Osteoblast (primary cell): Measurements from ENCODE around the gene SERTAD2. TPM values are rescaled to one million over a fixed set of nuclear protein-coding genes. Genes with fewer than 3 reads are reported as not detected.

ENCODE experiments used
- DNase-seq: peaks from one replicate; pipeline ENCODE4 v3.0.0; 2011; ENCODE audit warnings: low spot score, mixed read lengths; ENCODE audit not compliant: insufficient read length; ENCODE audit errors: missing footprints
- H2AFZ ChIP-seq: 2 replicates; pipeline ENCODE4 v1.6.0; 2011; ENCODE audit warnings: mild to moderate bottlenecking, low read length
- H3K27ac ChIP-seq: 2 replicates; pipeline ENCODE4 v1.5.1; 2011; ENCODE audit warnings: mild to moderate bottlenecking, low read depth, low read length, moderate library complexity
- H3K27me3 ChIP-seq: 2 replicates; pipeline ENCODE4 v1.6.0; 2012; ENCODE audit warnings: mild to moderate bottlenecking, control low read depth, inconsistent platforms, low read length, moderate library complexity; ENCODE audit not compliant: insufficient read depth
- H3K36me3 ChIP-seq: 2 replicates; pipeline ENCODE4 v1.5.1; 2011; ENCODE audit warnings: mild to moderate bottlenecking, low read length, control low read depth, moderate library complexity; ENCODE audit not compliant: insufficient read depth
- H3K4me1 ChIP-seq: 2 replicates; pipeline ENCODE4 v1.5.1; 2011; ENCODE audit warnings: mild to moderate bottlenecking, low read length, control low read depth, moderate library complexity; ENCODE audit not compliant: insufficient read depth
- H3K4me2 ChIP-seq: 2 replicates; pipeline ENCODE4 v1.6.0; 2011; ENCODE audit warnings: mild to moderate bottlenecking, low read length; ENCODE audit not compliant: insufficient read depth
- H3K4me3 ChIP-seq: fragments of 200-600 bp; sonication (generic); 3 replicates; pipeline ENCODE4 v1.5.1; 2012; ENCODE audit warnings: mild to moderate bottlenecking, low read length, inconsistent platforms; ENCODE audit not compliant: insufficient read depth
- H3K79me2 ChIP-seq: 2 replicates; pipeline ENCODE4 v1.6.0; 2012; ENCODE audit warnings: mild to moderate bottlenecking, low read length, control low read depth, inconsistent platforms; ENCODE audit not compliant: insufficient read depth
- H3K9me3 ChIP-seq: 2 replicates; pipeline ENCODE4 v1.5.1; 2011; ENCODE audit warnings: low read depth, low read length, control low read depth
- H4K20me1 ChIP-seq: 2 replicates; pipeline ENCODE4 v1.6.0; 2012; ENCODE audit warnings: mild to moderate bottlenecking, low read length, control low read depth; ENCODE audit not compliant: insufficient read depth
- CTCF ChIP-seq: IDR thresholded peaks from 2 replicates; pipeline ENCODE4 v1.5.1; 2011; ENCODE audit warnings: mild to moderate bottlenecking, low read depth, low read length, moderate library complexity; ENCODE audit errors: extremely low read depth
- total RNA-seq: library from RNA; depleted of rRNA; stranded (reverse); fragments of >200 nt; gene quantifications from 2 replicates; pipeline ENCODE4 v1.2.3, GENCODE V29; 2012

The SERTAD2 gene
- total RNA-seq, 1 donor = 24.6 TPM

- H2AFZ ChIP-seq = no peak overlapping the region
- H3K4me3 ChIP-seq = peak overlapping the region; percentile 90
- peaks cover 78% of the 10 kb centered on the region for H3K79me2 ChIP-seq
- no peaks in the 10 kb centered on the region for H3K36me3 ChIP-seq
- DNase-seq = peak; percentile 94
- TF ChIP-seq CTCF = no peak
- H3K9me3 ChIP-seq = no peaks in the 10 kb centered on the region
- H3K4me1 ChIP-seq = peaks cover 64% of the 10 kb centered on the region
- peak overlapping the region; percentile 90 for H3K27ac ChIP-seq
- no peaks in the 10 kb centered on the region for H3K27me3 ChIP-seq
- peak overlapping the region; percentile 79 for H3K4me2 ChIP-seq
- H4K20me1 ChIP-seq = peaks cover 51% of the 10 kb centered on the region
Measured at GRCh38 chr2:64652231-64653108, 1.2 kb downstream of the SERTAD2 start.

- Histone ChIP-seq H3K36me3 (no peaks in the 10 kb centered on the region), H2AFZ (no peak overlapping the region), H3K27ac (peak overlapping the region; percentile 90), H4K20me1 (peaks cover 55% of the 10 kb centered on the region), H3K79me2 (peaks cover 81% of the 10 kb centered on the region), H3K27me3 (no peaks in the 10 kb centered on the region), H3K9me3 (no peaks in the 10 kb centered on the region), H3K4me2 (peak overlapping the region; percentile 79), H3K4me1 (peaks cover 71% of the 10 kb centered on the region), H3K4me3 (peak overlapping the region; percentile 90)
- no peak for DNase-seq
- no peak for TF ChIP-seq CTCF
Measured at GRCh38 chr2:64651590-64651989, 2.1 kb downstream of the SERTAD2 start.

GRCh38 chr2:64650722-64651338 lies 2.9 kb downstream of the SERTAD2 start:
- TF ChIP-seq CTCF = no peak
- H3K4me3 ChIP-seq = peak overlapping the region; percentile 90
- no peak overlapping the region for H2AFZ ChIP-seq
- no peak for DNase-seq
- no peaks in the 10 kb centered on the region for H3K27me3 ChIP-seq
- peak overlapping the region; percentile 32 for H3K27ac ChIP-seq
- peak overlapping the region; percentile 79 for H3K4me2 ChIP-seq
- no peaks in the 10 kb centered on the region for H3K9me3 ChIP-seq
- H4K20me1 ChIP-seq = peaks cover 61% of the 10 kb centered on the region
- peaks cover 71% of the 10 kb centered on the region for H3K4me1 ChIP-seq
- H3K79me2 ChIP-seq = peaks cover 87% of the 10 kb centered on the region
- no peaks in the 10 kb centered on the region for H3K36me3 ChIP-seq

GRCh38 chr2:64650296-64650695 lies 3.4 kb downstream of the SERTAD2 start:
- H3K27ac ChIP-seq = peak overlapping the region; percentile 32
- no peaks in the 10 kb centered on the region for H3K9me3 ChIP-seq
- peaks cover 92% of the 10 kb centered on the region for H3K79me2 ChIP-seq
- no peaks in the 10 kb centered on the region for H3K36me3 ChIP-seq
- peaks cover 71% of the 10 kb centered on the region for H3K4me1 ChIP-seq
- peak overlapping the region; percentile 79 for H3K4me2 ChIP-seq
- TF ChIP-seq CTCF = no peak
- peaks cover 67% of the 10 kb centered on the region for H4K20me1 ChIP-seq
- H2AFZ ChIP-seq = no peak overlapping the region
- peak overlapping the region; percentile 90 for H3K4me3 ChIP-seq
- H3K27me3 ChIP-seq = no peaks in the 10 kb centered on the region
- DNase-seq = no peak
